ENCODE data around the gene GMCL2.
A peak's percentile ranks its signal among the peaks of the same experiment; 100 is the strongest.

The GMCL2 gene

DNA sequence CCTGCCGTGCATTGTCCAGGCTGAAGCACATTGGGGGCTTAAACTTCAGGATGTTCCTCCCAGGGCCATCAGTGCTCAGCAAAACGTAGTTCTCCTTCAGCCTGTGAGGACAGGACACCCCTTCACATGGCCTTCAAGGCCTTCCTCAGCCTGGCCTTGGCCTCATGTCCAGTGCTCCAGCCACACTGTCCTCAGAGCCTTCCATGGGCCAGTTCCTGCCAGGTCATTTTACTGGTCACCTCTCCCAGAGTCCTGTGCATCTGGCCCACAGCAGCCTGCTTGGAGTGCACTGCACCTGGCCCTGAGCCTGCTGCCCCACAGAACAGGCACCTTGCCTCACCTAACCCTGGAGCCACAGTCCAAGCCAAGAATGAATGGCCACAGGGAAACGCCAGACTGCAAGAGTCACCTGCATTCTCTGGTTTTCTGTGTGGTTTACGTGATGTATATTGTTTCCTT, 25.9 kb upstream of the GMCL2 start:
- TF ChIP-seq ZNF37A (tag by site-specific recombination; IDR thresholded peaks at IDR 0.05) (no peak), GLI4 (tag by site-specific recombination; IDR thresholded peaks at IDR 0.05) (peak; percentile 77; the same call in 1 of the 2 replicates)
- TF ChIP-seq, protein P1, sequence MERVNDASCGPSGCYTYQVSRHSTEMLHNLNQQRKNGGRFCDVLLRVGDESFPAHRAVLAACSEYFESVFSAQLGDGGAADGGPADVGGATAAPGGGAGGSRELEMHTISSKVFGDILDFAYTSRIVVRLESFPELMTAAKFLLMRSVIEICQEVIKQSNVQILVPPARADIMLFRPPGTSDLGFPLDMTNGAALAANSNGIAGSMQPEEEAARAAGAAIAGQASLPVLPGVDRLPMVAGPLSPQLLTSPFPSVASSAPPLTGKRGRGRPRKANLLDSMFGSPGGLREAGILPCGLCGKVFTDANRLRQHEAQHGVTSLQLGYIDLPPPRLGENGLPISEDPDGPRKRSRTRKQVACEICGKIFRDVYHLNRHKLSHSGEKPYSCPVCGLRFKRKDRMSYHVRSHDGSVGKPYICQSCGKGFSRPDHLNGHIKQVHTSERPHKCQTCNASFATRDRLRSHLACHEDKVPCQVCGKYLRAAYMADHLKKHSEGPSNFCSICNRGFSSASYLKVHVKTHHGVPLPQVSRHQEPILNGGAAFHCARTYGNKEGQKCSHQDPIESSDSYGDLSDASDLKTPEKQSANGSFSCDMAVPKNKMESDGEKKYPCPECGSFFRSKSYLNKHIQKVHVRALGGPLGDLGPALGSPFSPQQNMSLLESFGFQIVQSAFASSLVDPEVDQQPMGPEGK (tag by site-specific recombination; IDR thresholded peaks at IDR 0.05) = no peak
- Histone ChIP-seq H3K36me3 (ENCODE audit: control insufficient read depth in 2 of 2, insufficient read depth in 1 of 2, low read length in 2 of 2) (peaks cover 18 to 88% of the 10 kb centered on the region in 2 experiments), H3K4me1 (ENCODE audit: control insufficient read depth, insufficient read depth, low read length) (peaks cover 2% of the 10 kb centered on the region; the same call in 1 of the 2 replicates), H3K27ac (ENCODE audit: extremely low read depth, low read depth, low read length) (peak overlapping the region; percentile 6; the same call in 1 of the 2 replicates), H3K9me3 (ENCODE audit: control insufficient read depth, insufficient read depth, low read depth, low read length) (no peaks in the 10 kb centered on the region), H3K4me3 (ENCODE audit: low read depth, low read length) (no peak overlapping the region)
- POLR2A ChIA-PET = interaction anchor here (2.3 to 5.3 kb wide), 2 partner anchors 9 to 19 kb away, joined by 9 to 45 read pairs; partner anchors contain the start of genes HNRNPAB and PHYKPL
- CTCF ChIA-PET = interaction anchor here (0.7 kb wide), 1 partner anchor 71 kb away, joined by 3 read pairs; no protein-coding TSS in a partner anchor

- Histone ChIP-seq H3K4me1 (ENCODE audit: control insufficient read depth, insufficient read depth, low read length) (peaks cover 4% of the 10 kb centered on the region; the same call in 1 of the 2 replicates), H3K36me3 (ENCODE audit: control insufficient read depth in 2 of 2, insufficient read depth in 1 of 2, low read length in 2 of 2) (peaks cover 25 to 95% of the 10 kb centered on the region in 2 experiments), H3K9me3 (ENCODE audit: control insufficient read depth, insufficient read depth, low read depth, low read length) (no peaks in the 10 kb centered on the region), H3K27ac (ENCODE audit: extremely low read depth, low read depth, low read length) (0 out of 2 replicates have a peak overlapping the region, but pooled peaks have one; percentile 6), H3K4me3 (ENCODE audit: low read depth, low read length) (no peak overlapping the region)
- no peak for TF ChIP-seq ZFP3 (tag by site-specific recombination; IDR thresholded peaks at IDR 0.05; ENCODE audit: low read depth)
- TF ChIP-seq ZNF423 (tag by site-specific recombination; IDR thresholded peaks at IDR 0.05) = no peak
- TF ChIP-seq ZNF658 (tag by site-specific recombination; IDR thresholded peaks at IDR 0.05) = no peak
- no peak; the same call in 1 of the 2 replicates for TF ChIP-seq ZNF600 (tag by site-specific recombination; IDR thresholded peaks at IDR 0.05)
- TF ChIP-seq, protein P2, sequence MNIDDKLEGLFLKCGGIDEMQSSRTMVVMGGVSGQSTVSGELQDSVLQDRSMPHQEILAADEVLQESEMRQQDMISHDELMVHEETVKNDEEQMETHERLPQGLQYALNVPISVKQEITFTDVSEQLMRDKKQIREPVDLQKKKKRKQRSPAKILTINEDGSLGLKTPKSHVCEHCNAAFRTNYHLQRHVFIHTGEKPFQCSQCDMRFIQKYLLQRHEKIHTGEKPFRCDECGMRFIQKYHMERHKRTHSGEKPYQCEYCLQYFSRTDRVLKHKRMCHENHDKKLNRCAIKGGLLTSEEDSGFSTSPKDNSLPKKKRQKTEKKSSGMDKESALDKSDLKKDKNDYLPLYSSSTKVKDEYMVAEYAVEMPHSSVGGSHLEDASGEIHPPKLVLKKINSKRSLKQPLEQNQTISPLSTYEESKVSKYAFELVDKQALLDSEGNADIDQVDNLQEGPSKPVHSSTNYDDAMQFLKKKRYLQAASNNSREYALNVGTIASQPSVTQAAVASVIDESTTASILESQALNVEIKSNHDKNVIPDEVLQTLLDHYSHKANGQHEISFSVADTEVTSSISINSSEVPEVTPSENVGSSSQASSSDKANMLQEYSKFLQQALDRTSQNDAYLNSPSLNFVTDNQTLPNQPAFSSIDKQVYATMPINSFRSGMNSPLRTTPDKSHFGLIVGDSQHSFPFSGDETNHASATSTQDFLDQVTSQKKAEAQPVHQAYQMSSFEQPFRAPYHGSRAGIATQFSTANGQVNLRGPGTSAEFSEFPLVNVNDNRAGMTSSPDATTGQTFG (tag by site-specific recombination; IDR thresholded peaks at IDR 0.05; ENCODE audit: borderline replicate concordance) = no peak
- TF ChIP-seq SCRT2 (tag by site-specific recombination; IDR thresholded peaks at IDR 0.05) = no peak
- TF ChIP-seq ZNF138 (tag by site-specific recombination; IDR thresholded peaks at IDR 0.05; ENCODE audit: borderline replicate concordance) = no peak
- no peak for TF ChIP-seq ZNF837 (tag by site-specific recombination; IDR thresholded peaks at IDR 0.05)
- TF ChIP-seq ZNF16 (tag by site-specific recombination; IDR thresholded peaks at IDR 0.05; ENCODE audit: low read depth) = no peak
- no peak for TF ChIP-seq ZNF175 (tag by site-specific recombination; IDR thresholded peaks at IDR 0.05)
- no peak for TF ChIP-seq SCRT1 (tag by site-specific recombination; IDR thresholded peaks at IDR 0.05; ENCODE audit: borderline replicate concordance)
- TF ChIP-seq ZSCAN30 (tag by site-specific recombination; IDR thresholded peaks at IDR 0.05) = no peak
- no peak for TF ChIP-seq SP2 (tag by site-specific recombination; IDR thresholded peaks at IDR 0.05)
- TF ChIP-seq ZBTB21 (tag by site-specific recombination; IDR thresholded peaks at IDR 0.05) = no peak
- TF ChIP-seq ZNF555 (tag by site-specific recombination; conservative IDR thresholded peaks at IDR 0.05) = no peak
- no peak for TF ChIP-seq ZNF501 (tag by site-specific recombination; IDR thresholded peaks at IDR 0.05)
- TF ChIP-seq GLIS1 (tag by site-specific recombination; IDR thresholded peaks at IDR 0.05) = no peak
- ChIA-PET POLR2A (interaction anchor here (2.3 to 5.3 kb wide), 2 partner anchors 8 to 19 kb away, joined by 9 to 45 read pairs; partner anchors contain the start of genes HNRNPAB and PHYKPL), CTCF (interaction anchor here (1.1 kb wide), 1 partner anchor 136 kb away, joined by 4 read pairs; no protein-coding TSS in a partner anchor)
Measured at GRCh38 chr5:178212241-178213002, 25.3 kb upstream of the GMCL2 start.
